NCI-H2227 treated with DMSO at 0.1 percent for 48 hours (cell line): ENCODE results near the gene LYRM1.
A peak's percentile ranks its signal among the peaks of the same experiment; 100 is the strongest.
"Not testable (repeated sequence)": the region's sequence is repeated elsewhere in the genome, so short reads cannot be mapped to it uniquely, and the experiment has no call there.

Source experiments
- DNase-seq: peaks from one replicate; lab custom pipeline; 2025; lab: John Stamatoyannopoulos, UW

The LYRM1 gene

GRCh38 chr16:20937736-20938135, 37.2 kb downstream of the LYRM1 start:
- no peak for DNase-seq

- DNase-seq = no peak
These were observed 37.9 kb downstream of the LYRM1 start for GRCh38 chr16:20938426-20938825.

GRCh38 chr16:20939611-20940010, 39.0 kb downstream of the LYRM1 start:
- DNase-seq = no peak

GRCh38 chr16:20940871-20941635, 40.5 kb downstream of the LYRM1 start:
- no peak for DNase-seq

- no peak for DNase-seq
These were observed 41.0 kb downstream of the LYRM1 start for GRCh38 chr16:20941636-20941926.

DNA sequence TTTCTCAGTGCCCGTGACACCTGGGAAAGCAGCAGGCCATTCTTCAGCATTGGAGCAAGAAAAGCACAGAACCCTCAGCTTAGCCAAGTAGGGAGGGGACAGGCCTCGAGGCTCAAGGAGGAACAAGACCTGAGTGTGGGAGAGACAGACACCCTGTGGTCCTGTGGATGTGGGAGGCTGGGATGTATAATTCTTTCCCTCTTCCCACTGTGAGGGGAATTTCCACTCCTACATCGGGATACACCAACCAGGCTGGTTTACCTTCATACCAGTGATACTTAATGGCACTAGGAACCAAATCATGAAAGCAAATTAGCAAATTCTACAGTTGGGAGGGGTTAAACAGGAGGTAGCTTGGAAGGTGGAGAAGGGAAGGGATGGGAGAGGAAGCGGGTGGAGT, 41.7 kb downstream of the LYRM1 start:
- no peak for DNase-seq

GRCh38 chr16:20944861-20945574, 44.4 kb downstream of the LYRM1 start:
- DNase-seq = no peak

- DNase-seq = not testable (repeated sequence)
These were observed 45.0 kb downstream of the LYRM1 start for GRCh38 chr16:20945575-20945875.

DNA sequence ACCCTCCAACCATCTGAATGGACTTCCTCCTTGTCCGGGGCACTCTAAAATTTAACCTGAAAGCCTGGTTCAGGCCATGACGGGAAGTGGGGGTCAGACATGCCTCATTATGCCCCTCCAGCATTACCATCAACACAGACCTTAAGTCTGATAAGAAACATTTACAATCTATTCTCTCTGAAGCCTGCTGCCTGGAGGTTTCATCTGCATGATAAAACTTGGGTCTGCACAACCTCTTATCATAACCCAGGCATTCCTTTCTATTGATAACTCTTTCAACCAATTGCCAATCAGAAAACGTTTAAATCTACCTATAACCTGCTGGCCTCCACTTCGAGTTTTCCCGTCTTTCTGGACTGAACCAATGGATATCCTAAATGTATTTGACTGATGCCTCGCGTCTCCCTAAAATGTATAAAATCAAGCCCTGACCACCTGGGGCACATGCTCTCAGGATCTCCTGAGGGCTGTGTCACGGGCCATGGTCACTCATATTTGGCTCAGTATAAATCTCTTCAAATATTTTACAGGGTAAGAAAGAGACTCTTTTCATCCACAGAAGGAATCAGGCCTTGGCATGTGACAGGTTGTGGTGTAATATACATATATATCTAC, 45.6 kb downstream of the LYRM1 start:
- DNase-seq = no peak

DNA sequence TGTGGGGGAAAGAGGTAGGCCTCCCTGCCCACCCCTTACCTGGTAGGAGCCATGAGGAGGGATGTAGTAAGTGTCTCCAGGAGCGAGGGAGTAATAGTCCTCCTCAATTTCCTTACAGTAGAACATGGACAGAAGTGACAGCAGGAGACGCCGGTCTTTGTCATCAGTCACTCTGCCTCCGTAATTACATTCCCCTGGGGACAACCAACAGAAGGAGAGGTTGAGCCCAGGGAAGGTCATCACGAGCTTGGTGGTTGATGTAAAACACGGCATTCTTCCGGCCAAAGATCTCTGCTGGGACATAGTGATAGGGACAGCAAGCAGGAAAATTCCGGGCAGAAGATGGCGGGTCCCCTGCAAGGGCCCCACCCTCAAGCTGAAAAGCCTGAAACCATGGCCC, 47.9 kb downstream of the LYRM1 start:
- no peak for DNase-seq

- no peak for DNase-seq
These were observed 49.1 kb downstream of the LYRM1 start for GRCh38 chr16:20949660-20950059.

- DNase-seq = no peak
These were observed 49.7 kb downstream of the LYRM1 start for GRCh38 chr16:20950294-20950693.

GRCh38 chr16:20952139-20952920, 51.8 kb downstream of the LYRM1 start:
- DNase-seq = peak; percentile 60

GRCh38 chr16:20954574-20954973, 54.0 kb downstream of the LYRM1 start:
- DNase-seq = no peak

DNA sequence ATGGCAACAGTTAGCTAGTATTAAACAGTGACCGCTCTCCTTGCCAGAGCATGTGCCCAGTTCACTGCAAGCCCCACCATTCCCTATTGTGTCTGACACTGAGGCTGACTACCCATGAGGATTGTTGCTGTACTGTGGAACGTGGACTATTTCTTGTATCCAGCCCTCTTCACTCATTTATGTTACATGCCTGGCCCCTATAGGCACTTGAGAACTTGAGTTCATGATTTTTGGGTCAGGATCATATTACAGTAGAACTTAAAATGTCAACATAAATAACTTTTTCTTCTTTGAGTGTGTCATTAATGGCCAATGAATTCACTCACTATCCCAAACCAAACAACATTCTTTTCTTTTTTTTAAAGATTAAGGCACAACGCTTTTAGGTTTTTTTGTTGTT, 55.7 kb downstream of the LYRM1 start:
- no peak for DNase-seq

DNA sequence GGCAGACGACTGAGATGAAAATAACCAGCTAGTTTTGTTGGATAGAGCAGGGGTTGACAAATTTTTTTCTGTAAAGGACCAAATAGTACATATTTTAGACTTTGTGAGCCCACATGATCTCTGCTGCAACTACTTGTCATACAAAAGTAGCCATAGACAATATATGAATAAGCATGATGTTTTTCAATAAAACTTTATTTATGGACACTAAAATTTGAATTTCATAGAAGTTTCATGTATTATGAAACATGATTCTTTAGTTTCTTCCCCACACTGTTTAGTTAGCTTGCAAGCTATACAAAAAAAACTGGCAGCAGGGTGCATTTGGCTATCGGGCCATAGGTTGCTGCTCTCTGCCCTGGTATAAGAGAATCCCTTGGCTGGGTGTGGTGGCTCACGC, 56.6 kb downstream of the LYRM1 start:
- no peak for DNase-seq

DNA sequence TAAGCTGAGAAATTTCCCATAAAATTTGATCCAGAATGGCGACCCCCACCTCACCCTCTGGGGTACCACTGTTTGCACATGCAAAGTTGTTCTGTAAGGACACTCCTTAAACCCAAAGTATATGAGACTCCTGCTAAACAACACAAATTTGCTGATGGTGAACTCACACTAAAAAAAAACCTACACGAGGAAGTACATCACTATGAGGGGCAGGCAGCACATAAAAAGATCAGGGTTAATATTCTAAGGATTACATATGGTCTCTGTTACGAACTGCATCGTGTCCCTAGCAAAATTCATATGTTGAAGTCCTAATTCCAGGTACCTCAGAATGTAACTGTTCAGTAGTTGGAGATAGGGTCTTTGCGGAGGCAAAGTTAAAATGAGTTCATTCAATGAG, 60.3 kb downstream of the LYRM1 start:
- DNase-seq = no peak

DNA sequence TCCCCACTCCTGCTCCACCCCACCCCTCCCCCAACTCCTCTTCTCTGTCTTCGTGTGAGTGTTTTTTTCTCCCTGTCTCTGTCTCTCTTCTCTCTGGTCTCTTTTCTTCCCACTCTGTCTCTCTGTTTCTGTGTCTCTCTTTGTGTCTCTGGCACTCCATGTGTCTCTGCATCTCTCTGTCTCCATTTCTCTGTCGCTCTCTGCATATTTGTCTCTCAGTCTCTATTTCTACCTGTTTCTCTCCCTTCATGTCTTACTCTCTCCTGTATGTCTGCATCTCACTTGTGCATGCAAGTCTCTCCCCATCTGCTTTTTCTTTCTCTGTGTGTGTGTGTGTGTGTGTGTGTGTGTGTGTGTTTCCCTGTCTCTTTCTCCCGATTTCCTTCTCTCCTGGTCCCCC, 68.2 kb downstream of the LYRM1 start:
- DNase-seq = no peak

- DNase-seq = no peak
These were observed 68.8 kb downstream of the LYRM1 start for GRCh38 chr16:20969386-20969785.

GRCh38 chr16:20971401-20971800, 70.8 kb downstream of the LYRM1 start:
- DNase-seq = no peak

GRCh38 chr16:20973201-20973600, 72.6 kb downstream of the LYRM1 start:
- DNase-seq = not testable (repeated sequence)
